GM18909 (cell line): ENCODE results near the gene POM121.
"Not testable (repeated sequence)": the region's sequence is repeated elsewhere in the genome, so short reads cannot be mapped to it uniquely, and the experiment has no call there.

ENCODE experiments used
- ATAC-seq: cut with Tn5 transposase; IDR thresholded peaks from one replicate; pipeline ENCODE4 v1.9.1; 2021; ENCODE audit warnings: mild to moderate bottlenecking; ENCODE audit not compliant: unreplicated experiment, poor library complexity

The POM121 gene

DNA sequence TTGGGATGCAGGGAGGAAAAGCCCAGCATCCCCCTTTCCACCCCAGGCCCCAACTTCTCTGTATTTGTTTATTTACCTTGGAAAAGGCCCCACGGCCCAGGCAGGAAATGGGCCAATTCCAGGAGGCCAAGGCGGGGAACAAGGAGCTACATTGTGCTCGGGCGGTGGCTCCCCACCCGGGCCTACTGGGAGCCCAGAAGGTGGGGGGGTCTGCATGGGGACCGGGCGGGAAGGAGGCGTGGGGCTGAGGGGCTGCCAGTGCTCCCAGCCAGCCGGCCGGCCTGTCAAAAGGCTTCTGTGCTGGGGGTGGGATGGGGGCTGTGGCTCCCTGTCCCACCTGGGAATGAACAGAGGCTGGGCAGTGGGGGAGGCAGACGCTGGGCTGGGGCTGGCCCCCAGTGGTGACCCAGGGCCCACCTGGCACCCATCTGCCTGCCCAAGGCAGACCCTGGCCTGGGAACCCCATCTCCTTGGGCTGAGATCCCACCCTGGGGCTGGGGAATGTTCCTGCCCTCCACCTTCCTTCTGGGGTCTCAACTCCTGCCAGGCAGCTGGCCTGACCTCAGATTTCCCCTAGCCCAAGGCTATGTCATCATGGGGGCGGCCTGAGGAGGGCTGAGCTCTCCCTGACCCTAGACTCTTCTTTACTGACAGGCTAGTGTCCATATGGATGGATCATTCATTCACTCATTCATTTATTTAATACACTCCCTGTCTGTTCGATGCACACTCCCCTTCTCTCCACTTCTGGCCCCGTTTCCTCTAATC, 65.4 kb downstream of the POM121 start:
- not testable (repeated sequence) for ATAC-seq

DNA sequence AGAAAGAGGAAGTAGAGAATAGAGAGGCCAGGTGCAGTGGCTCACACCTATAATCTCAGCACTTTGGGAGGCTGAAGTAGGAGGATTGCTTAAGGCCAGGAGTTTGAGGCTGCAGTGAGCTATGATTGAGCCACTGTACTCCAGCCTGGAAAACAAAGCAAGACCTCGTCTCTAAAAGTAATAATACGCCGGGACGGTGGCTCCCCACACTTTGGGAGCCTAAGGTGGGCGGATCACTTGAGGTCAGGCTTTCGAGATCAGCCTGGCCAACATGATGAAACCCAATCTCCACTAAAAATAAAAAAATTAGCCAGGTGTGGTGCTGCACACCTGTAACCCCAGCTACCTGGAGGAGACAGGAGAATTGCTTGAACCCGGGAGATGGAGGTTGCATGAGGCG, 70.6 kb downstream of the POM121 start:
- ATAC-seq: not testable (repeated sequence)

DNA sequence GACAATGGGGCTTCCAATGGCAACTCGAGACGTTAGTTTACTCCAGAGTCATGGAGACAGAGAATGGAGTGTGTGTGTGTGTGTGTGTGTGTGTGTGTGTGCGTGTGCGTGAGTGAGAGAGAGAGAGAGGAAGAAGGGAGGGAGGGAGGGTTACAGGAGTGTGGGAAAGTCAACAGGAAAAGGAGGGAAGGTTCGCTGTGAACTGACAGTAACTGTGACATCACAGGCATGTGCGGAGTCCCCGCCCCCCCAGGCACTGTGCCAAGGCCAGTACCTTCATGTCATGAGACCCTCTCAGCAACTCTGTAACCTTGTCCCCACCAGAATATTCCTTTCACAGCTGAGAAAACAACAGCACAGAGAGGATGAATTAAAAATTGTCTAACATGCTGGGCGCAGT, 72.6 kb downstream of the POM121 start:
- not testable (repeated sequence) for ATAC-seq

DNA sequence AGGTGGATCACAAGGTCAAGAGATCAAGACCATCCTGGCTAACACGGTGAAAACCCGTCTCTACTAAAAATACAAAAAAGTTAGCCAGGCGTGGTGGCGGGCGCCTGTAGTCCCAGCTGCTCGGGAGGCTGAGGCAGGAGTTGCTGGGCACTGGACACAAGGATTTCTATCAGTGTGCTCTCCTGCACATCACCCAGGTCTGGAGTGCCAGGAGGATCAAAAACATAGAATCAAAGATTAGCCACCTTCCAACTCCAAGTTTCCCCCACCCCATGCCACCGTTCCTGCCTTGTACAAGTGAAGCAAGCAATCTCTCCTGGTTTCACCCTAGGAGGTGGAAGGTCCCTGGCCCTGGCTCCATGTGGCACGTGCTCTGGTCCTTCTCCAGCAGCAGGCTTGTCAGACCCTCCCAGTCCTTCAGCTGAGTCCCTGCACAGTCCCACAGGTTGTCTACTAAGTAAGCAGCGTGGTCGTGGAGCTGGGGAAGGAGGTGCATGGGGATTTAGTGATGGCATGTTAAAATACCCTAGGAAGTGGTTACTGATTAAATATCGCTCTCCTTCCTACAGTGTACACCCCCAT, 73.1 kb downstream of the POM121 start:
- not testable (repeated sequence) for ATAC-seq
